UCSD-AML1 (cell line): ENCODE measurements around the gene FGFRL1.

Source experiments
- DNase-seq: peaks from one replicate; lab custom pipeline; 2025; ENCODE audit not compliant: unreplicated experiment; lab: John Stamatoyannopoulos, UW

The FGFRL1 gene

GRCh38 chr4:1062419-1062818 lies 51.0 kb downstream of the FGFRL1 start:
- DNase-seq: no peak

GRCh38 chr4:1065732-1066131 lies 54.3 kb downstream of the FGFRL1 start:
- no peak for DNase-seq

DNA sequence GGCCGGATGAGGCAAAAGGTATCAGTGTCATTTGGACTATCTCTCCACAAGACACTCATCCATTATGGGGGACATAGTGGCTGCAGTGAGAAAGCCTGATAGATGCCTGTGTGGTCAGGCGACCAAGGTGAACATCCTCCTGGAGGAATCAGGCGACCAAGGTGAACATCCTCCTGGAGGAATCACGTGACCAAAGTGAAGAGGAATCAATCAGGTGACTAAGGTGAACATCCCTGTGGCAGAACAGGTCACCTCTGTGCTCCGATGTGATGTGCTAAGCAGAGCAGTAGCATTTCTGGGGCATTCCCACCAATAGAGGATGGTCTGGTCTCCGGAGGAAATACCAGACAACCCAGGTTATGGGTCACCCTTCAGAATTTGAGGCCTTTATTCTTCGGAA lies 58.0 kb downstream of the FGFRL1 start:
- DNase-seq: no peak

GRCh38 chr4:1072830-1073446 lies 61.5 kb downstream of the FGFRL1 start:
- DNase-seq: peak; percentile 57

DNA sequence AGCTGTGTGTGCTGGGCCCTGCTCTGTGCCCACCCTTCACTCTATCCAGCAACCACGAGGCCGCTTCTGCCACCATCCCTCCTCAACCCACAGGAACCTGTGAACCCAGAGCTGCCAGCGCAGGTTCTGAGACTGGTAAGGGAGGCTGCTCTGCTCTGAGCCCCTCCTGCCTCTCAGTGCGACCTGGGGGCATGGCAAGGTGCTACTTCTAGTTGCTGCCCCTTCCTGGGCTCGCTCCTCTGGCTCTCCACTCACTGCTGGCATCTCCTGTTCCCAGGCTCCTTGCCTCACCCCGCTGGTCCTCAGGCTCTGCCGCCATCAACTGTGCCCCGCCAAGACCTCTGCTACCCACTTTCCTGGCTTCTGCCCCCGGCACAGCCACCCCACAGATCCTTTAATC lies 62.7 kb downstream of the FGFRL1 start:
- DNase-seq: no peak

DNA sequence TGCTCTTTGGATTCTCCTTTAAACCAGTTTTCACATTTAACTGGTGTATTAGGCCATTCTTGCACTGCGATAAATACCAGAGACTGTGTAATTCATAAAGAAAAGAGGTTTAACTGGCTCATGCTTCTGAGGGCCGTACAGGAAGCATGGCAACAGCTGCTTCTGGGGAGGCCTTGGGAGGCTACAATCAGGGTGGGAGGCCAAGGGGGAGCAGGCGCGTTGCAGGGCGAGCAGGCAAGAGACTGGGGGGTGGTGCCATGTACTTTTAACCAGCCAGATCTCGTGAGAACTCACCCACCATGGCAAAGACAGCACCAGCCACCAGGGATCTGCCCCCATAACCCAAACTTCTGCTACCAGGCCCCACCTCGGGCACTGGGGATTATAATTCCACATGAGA lies 63.8 kb downstream of the FGFRL1 start:
- no peak for DNase-seq

DNA sequence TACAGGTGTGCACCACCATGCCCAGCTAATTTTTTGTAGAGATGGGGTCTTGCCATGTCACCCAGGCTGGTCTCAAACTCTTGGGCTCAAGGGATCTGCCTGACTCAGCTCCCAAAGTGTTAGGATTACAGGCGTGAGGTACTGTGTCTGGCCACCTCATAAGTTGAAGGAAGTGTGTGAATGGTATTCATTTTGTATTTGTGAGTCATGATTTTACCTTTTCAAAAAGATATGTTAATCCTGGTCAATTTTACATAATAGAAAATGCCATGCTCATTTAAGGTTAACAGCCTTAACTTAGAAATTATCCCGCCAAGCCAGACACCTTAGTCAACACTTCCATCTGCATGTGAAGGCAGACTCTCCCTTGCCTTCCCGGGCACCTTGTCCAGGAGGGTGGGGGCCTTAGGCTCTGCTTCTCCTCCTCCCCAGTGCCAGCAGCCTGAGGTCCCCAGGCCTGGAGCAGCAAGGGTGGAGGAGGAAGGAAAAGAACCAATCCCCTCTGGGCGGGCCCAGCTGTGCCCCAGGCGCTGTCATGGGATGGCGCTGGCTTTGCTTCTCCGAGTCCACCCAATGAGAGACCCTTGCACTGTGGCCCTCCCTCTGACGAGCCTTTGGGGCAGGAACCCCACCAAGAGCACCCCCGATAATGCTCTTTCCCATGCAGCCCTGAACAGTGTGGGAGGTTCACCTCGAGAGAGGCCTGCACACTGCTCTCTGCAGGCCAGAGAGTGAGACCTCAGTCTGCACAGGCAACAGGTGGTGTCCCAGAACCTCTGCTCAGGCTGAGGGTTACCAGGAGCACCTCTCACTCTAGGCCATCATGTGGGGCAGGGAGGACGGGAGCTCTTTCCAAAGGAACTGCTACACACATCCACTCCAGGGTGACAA lies 64.6 kb downstream of the FGFRL1 start:
- DNase-seq: no peak
